Left hindlimb (tissue), 1 donor: Measurements from ENCODE around the gene CFAP54.

Source experiments
- DNase-seq: peaks from one replicate; pipeline ENCODE4 v3.0.0-alpha.2; 2018

Gene CFAP54

DNA sequence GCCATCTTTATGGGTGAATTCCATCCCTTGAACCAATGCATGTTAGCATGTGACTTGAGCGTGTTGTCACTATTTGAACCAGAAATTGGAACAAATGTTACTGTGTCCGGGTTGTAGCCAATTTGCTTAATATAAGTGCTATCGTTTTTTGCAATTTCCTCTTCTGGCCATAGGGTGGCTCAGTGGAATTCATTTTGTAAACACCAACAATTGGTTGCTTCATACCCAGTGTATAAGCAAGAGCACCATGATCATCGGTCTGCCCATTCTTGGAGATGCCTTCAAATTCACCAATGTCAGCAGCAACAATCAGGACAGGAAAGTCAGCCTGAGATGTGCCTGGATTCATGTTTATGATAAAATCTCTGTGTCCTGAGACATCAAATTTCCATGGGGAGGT is 412.7 kb downstream of the CFAP54 start:
- DNase-seq = no peak

DNA sequence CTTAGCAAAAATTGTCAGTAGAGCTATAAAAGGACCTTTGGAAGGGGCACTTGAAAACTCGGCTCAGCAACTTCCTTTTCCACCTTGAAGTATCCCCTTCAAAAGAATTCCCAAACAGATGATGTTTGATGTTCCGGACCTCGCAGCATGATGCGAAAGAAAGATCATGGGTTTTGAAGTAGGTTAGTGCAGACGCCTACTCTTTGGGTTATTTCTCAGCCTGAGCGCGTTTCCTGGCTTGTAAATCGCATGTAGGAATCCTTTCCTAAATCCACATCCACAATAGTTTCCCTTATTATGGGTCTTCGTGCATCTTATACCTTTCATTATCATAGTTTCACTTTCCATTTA is 417.1 kb downstream of the CFAP54 start:
- DNase-seq = no peak

- peak; percentile 91 for DNase-seq
These were observed 417.7 kb downstream of the CFAP54 start, which contains the start of gene NEDD1 for GRCh38 chr12:96906849-96907670. TSS of gene NEDD1 (plus strand) at chr12:96907257. CDS start at chr12:96909760, 2,503 bp downstream.

GRCh38 chr12:96907671-96908422 is 418.5 kb downstream of the CFAP54 start:
- peak; percentile 46 for DNase-seq

GRCh38 chr12:96908423-96908675 is 419.0 kb downstream of the CFAP54 start:
- no peak for DNase-seq

DNA sequence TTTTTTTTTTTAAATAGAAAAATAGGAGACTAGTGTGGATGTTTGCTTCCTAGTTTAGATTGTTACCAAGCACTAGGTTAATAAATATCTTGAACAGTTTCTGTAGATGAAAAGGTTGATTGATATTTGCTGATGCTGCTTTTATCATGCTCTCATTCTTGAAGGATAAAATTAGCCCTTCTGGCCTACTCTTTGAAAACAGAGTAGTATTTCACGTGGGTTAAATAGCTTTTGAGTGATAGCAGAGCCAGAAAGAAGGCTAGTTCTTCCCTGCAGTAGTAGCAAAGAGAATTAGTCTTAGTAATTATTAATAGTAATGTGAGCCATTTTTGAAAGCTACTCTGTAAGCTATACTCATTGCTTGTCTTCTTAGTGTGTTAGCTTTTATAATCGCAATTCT is 422.9 kb downstream of the CFAP54 start:
- no peak for DNase-seq

DNA sequence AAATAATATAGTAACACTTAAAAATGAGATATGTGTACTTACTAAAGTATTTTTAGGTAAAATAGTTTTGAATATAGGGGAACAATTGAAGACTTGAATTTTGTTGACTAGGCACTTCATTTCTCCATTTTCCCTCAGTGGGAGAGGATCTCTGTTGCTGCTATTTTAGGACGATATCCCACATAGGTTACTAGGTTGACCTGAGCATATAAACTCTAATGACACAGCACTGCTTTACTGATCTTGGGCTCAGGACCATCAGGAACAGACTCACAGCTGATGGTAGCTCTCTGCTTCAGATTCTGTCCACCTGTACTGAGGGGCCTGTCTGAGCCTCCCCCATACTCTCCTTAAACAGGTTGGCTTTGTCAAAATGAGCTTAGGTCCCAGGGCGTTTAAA is 423.6 kb downstream of the CFAP54 start:
- DNase-seq = no peak

DNA sequence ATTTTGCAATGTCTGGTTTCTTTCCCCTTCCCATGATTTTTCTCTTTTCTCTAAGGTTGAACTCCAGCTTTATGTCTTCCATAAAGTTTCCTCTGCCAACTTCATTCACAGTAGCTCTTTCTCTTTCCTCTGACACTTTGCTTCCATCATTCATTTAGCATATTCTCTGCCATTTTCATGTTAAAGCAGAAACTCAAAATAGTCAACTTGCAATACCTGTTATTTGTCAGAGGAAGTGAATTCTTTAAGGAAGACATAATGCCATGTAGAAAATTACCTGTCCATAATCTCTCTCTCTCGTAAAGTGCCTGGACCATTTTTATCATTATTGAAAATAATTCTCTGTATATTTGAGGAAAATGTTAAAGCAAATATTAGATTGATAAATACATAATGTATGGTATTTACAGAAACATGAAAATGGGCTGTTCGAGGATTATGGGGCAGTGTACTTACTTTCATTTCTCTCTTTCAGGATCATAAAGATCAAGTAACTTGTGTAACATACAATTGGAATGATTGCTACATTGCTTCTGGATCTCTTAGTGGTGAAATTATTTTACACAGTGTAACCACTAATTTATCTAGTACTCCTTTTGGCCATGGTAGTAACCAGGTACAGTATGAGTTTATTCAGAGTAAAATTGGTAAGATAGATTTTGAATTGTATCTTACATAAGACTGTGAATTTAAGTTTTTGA is 430.3 kb downstream of the CFAP54 start:
- DNase-seq = no peak
